K562 (cell line): ENCODE data around the gene MAGIX. TPM values are rescaled to one million over a fixed set of nuclear protein-coding genes. Genes with fewer than 3 reads are reported as not detected.

Experiments
- ATAC-seq: fragments of 200-7000 bp; cut with Tn5 transposase; 3 replicates; pipeline ENCODE4 v1.9.1; 2020; ENCODE audit warnings: moderate library complexity
- BruUV-seq: library from RNA; stranded (reverse); fragments of 400-500 nt; replicated peaks from 2 replicates; lab custom pipeline; 2021; lab: Mats Ljungman, UMichigan
- CTCF ChIA-PET: fragments of 300-600 bp; formaldehyde crosslinking; extraction: SDS; loops from one replicate; lab custom pipeline; 2021; ENCODE audit warnings: low intra/inter-chr PET ratio; lab: Yijun Ruan, JAX
- POLR2A ChIA-PET: fragments of 300-600, 350-650 bp; sonication (Branson Sonifier 250); formaldehyde crosslinking; extraction: SDS; loops from one replicate; lab custom pipeline; 2021; ENCODE audit warnings: antibody characterized with exemption, inconsistent platforms; lab: Yijun Ruan, JAX
- DNase-seq, 4 experiments: peaks; one replicate each; pipeline versions ENCODE4 v3.0.0 to v3.0.0-alpha.2; 2011 to 2018; ENCODE audit warnings: low spot score in 3 of 4, mixed read lengths in 3 of 4; ENCODE audit errors: extremely low read depth in 1 of 4
- FAIRE-seq: peaks from 2 replicates; lab custom pipeline; 2011; peaks lifted over from hg19 to GRCh38; lab: Jason Lieb, UNC
- H2AFZ ChIP-seq: 2 replicates; pipeline ENCODE4 v1.6.0; 2011; ENCODE audit warnings: low read depth, low read length, control low read depth, inconsistent platforms
- H3K27ac ChIP-seq: fragments of 200-600 bp; 3 replicates; pipeline ENCODE4 v1.8.0; 2011; ENCODE audit warnings: low read depth, mild to moderate bottlenecking, control low read depth, inconsistent platforms, low read length, moderate library complexity, mixed read lengths; ENCODE audit errors: extremely low read depth
- H3K27me3 ChIP-seq, 2 experiments: fragments of 300-600 bp in 1 of 2; 2 replicates in 1 of 2; 3 replicates in 1 of 2; pipeline versions ENCODE4 v1.6.0 to v1.8.0; 2011; ENCODE audit warnings: inconsistent platforms in 2 of 2, low read length in 2 of 2, mild to moderate bottlenecking in 1 of 2, mixed read lengths in 1 of 2, moderate library complexity in 1 of 2; ENCODE audit not compliant: control insufficient read depth in 2 of 2, insufficient read depth in 2 of 2
- H3K36me3 ChIP-seq: fragments of 300-600 bp; 3 replicates; pipeline ENCODE4 v1.8.0; 2011; ENCODE audit warnings: mild to moderate bottlenecking, low read length, inconsistent platforms; ENCODE audit not compliant: control insufficient read depth, insufficient read depth
- H3K4me1 ChIP-seq, 2 experiments: fragments of 200-600 bp in 1 of 2; replicated peaks in 1 of 2; 2 replicates in 1 of 2; 3 replicates in 1 of 2; pipeline versions ENCODE4 v1.5.1 to v1.8.0; 2011; ENCODE audit warnings: inconsistent platforms in 2 of 2, low read length in 2 of 2, mild to moderate bottlenecking in 1 of 2, mixed read lengths in 1 of 2, moderate library complexity in 1 of 2; ENCODE audit not compliant: control insufficient read depth in 2 of 2, insufficient read depth in 2 of 2
- H3K4me2 ChIP-seq: 2 replicates; pipeline ENCODE4 v1.6.1; 2011; ENCODE audit warnings: low read length, control low read depth, inconsistent platforms, mixed read lengths; ENCODE audit not compliant: insufficient read depth
- H3K4me3 ChIP-seq: fragments of 200-600 bp; sonication (generic), shearing (Covaris generic); 2 replicates; pipeline ENCODE4 v1.5.1; 2016; ENCODE audit warnings: control low read depth, inconsistent platforms
- H3K79me2 ChIP-seq: fragments of 200-600 bp; 3 replicates; pipeline ENCODE4 v1.8.0; 2011; ENCODE audit warnings: low read length, inconsistent platforms; ENCODE audit not compliant: control insufficient read depth, insufficient read depth
- H3K9ac ChIP-seq, 2 experiments: 2 replicates each; pipeline versions ENCODE4 v1.6.0 to v1.6.1; 2011; ENCODE audit warnings: low read depth in 2 of 2, low read length in 2 of 2, control low read depth in 1 of 2, inconsistent platforms in 1 of 2, mild to moderate bottlenecking in 1 of 2, mixed read lengths in 1 of 2; ENCODE audit not compliant: insufficient read depth in 1 of 2
- H3K9me1 ChIP-seq: one replicate; pipeline ENCODE4 v1.6.0; 2011; ENCODE audit warnings: inconsistent platforms, mild to moderate bottlenecking, low read length, moderate library complexity; ENCODE audit not compliant: control insufficient read depth, insufficient read depth
- H3K9me3 ChIP-seq: replicated peaks from 2 replicates; pipeline ENCODE4 v1.5.1; 2011; ENCODE audit warnings: low read depth, low read length, inconsistent platforms; ENCODE audit not compliant: control insufficient read depth, insufficient read depth
- H4K20me1 ChIP-seq: replicated peaks from 2 replicates; pipeline ENCODE4 v1.6.1; 2011; ENCODE audit warnings: low read length, inconsistent platforms, mixed read lengths; ENCODE audit not compliant: control insufficient read depth, insufficient read depth
- ARHGAP35 ChIP-seq: fragments of 450-650 bp; IDR thresholded peaks from 2 replicates; pipeline ENCODE4 v1.6.1; 2018; ENCODE audit not compliant: partially characterized antibody
- BACH1 ChIP-seq: fragments of 200-800 bp; sonication (Bioruptor generic); IDR thresholded peaks from 2 replicates; pipeline ENCODE4 v1.6.1; 2016; ENCODE audit warnings: missing genetic modification characterization, missing compliant biosample characterization
- CC2D1A ChIP-seq: fragments of 450-650 bp; IDR thresholded peaks from 2 replicates; pipeline ENCODE4 v1.6.1; 2017; ENCODE audit warnings: mild to moderate bottlenecking
- FOXK2 ChIP-seq, 2 experiments: fragments of 450-650 bp; IDR thresholded peaks in 1 of 2; conservative IDR thresholded peaks in 1 of 2; 2 replicates each; pipeline ENCODE4 v1.6.1; 2016; ENCODE audit warnings: low read depth in 2 of 2, mild to moderate bottlenecking in 1 of 2
- GTF2A2 ChIP-seq: IDR thresholded peaks from 2 replicates; pipeline ENCODE4 v1.6.1; 2016; ENCODE audit warnings: mild to moderate bottlenecking, missing genetic modification characterization, missing compliant biosample characterization
- KDM5B ChIP-seq: fragments of 200-600 bp; sonication (generic); IDR thresholded peaks from 2 replicates; pipeline ENCODE4 v1.6.1; 2012; ENCODE audit warnings: low read depth, mild to moderate bottlenecking, moderate library complexity, low read length, control low read depth, inconsistent platforms; ENCODE audit not compliant: insufficient replicate concordance
- KLF10 ChIP-seq: fragments of 250-450 bp; sonication (Bioruptor Pico); IDR thresholded peaks from 2 replicates; pipeline ENCODE4 v1.6.1; 2021; ENCODE audit warnings: matching md5 sums
- MTA3 ChIP-seq: fragments of 450-650 bp; formaldehyde crosslinking; IDR thresholded peaks from 2 replicates; pipeline ENCODE4 v1.6.1; 2017; ENCODE audit warnings: mild to moderate bottlenecking, borderline replicate concordance
- PHB2 ChIP-seq: fragments of 450-650 bp; IDR thresholded peaks from 2 replicates; pipeline ENCODE4 v1.6.1; 2017; ENCODE audit warnings: low read depth
- POLR2A ChIP-seq: fragments of 450-650 bp; conservative IDR thresholded peaks from 2 replicates; pipeline ENCODE4 v1.6.1; 2016
- POU5F1 ChIP-seq: fragments of 150-350 bp; IDR thresholded peaks from 2 replicates; pipeline ENCODE4 v1.6.1; 2014; ENCODE audit warnings: borderline replicate concordance, low read length, low read depth, mild to moderate bottlenecking; ENCODE audit not compliant: partially characterized antibody
- SMARCB1 ChIP-seq: IDR thresholded peaks from 2 replicates; pipeline ENCODE4 v1.6.1; 2011; ENCODE audit warnings: improper control_type of control experiment, low read depth; ENCODE audit not compliant: insufficient read length
- STAT5A ChIP-seq: IDR thresholded peaks from 2 replicates; pipeline ENCODE4 v1.6.1; 2012; ENCODE audit warnings: low read length, inconsistent platforms, borderline replicate concordance
- TEAD2 ChIP-seq: fragments of 450-650 bp; IDR thresholded peaks from 2 replicates; pipeline ENCODE4 v1.6.1; 2016; ENCODE audit warnings: missing genetic modification characterization, control low read depth, missing compliant biosample characterization
- U2AF1 ChIP-seq: fragments of 200-400 bp; formaldehyde crosslinking; optimal IDR thresholded peaks from 2 replicates; pipeline ENCODE3; 2017; ENCODE audit warnings: mild to moderate bottlenecking, low read depth, low read length, moderate library complexity
- ZBTB33 ChIP-seq: sonication (generic); formaldehyde crosslinking; IDR thresholded peaks from 2 replicates; pipeline ENCODE4 v1.8.1; 2023; ENCODE audit warnings: mild to moderate bottlenecking, missing genetic modification reagents
- ZC3H4 ChIP-seq: sonication (generic); formaldehyde crosslinking; IDR thresholded peaks from 2 replicates; pipeline ENCODE4 v1.9.0; 2021; ENCODE audit warnings: missing genetic modification reagents, borderline replicate concordance
- ZNF354B ChIP-seq: fragments of 250-450 bp; sonication (Bioruptor Pico); IDR thresholded peaks from 2 replicates; pipeline ENCODE4 v1.4.0; 2020
- ZNF507 ChIP-seq: conservative IDR thresholded peaks from 2 replicates; pipeline ENCODE4 v1.6.1; 2017; ENCODE audit warnings: missing genetic modification characterization, missing compliant biosample characterization
- ZNF696 ChIP-seq: fragments of 250-450 bp; sonication (Bioruptor Pico); conservative IDR thresholded peaks from 2 replicates; pipeline ENCODE4 v1.4.0; 2020; ENCODE audit warnings: mild to moderate bottlenecking, moderate library complexity
- WGBS: fragments of 100-300 bp; shearing (Covaris generic); methylation state at CpG from one replicate; pipeline ENCODE4 v1.1.6; 2016; ENCODE audit warnings: low coverage, mixed read lengths; ENCODE audit not compliant: insufficient coverage; ENCODE audit errors: missing lambda C conversion rate; 5-methylcytosine and 5-hydroxymethylcytosine counted together
- in situ Hi-C: fragments of 300-500 bp; cut with MboI; formaldehyde crosslinking; loops from 4 replicates; pipeline ENCODE4 v1.15.0; 2018; ENCODE audit warnings: inconsistent platforms, mixed read lengths
- intact Hi-C: fragments of 100-400 bp; cut with micrococcal nuclease; formaldehyde crosslinking; loops from 2 replicates; pipeline ENCODE4 v1.14.2; 2022
- polyA plus RNA-seq, 8 experiments: library from polyadenylated mRNA; depleted of rRNA in 4 of 8; stranded (reverse) in 5 of 8; unstranded in 3 of 8; fragments of >200 nt; fragmentation: Nextera tagmentation in 2 of 8; fragmentation: Illumina TruSeq in 1 of 8; extraction: Ambion mirVana in 2 of 8; extraction: Trizol in 1 of 8; gene quantifications; 2 replicates each; pipeline versions ENCODE4 v1.2.1 to v1.2.3, GENCODE V29; 2011 to 2014; ENCODE audit warnings: inconsistent platforms in 1 of 8, missing spikeins in 1 of 8
- total RNA-seq, 7 experiments: library from RNA; depleted of rRNA in 6 of 7; stranded (reverse); fragments of >200 nt in 6 of 7; fragmentation: Illumina TruSeq in 2 of 7; extraction: Trizol in 2 of 7; gene quantifications; 2 replicates each; pipeline versions ENCODE4 v1.2.1 to v1.2.3, GENCODE V29; 2011 to 2021; ENCODE audit warnings: low replicate concordance in 1 of 7

Gene MAGIX
- total and polyA plus RNA-seq, 9 of the 15 experiments (the other 6 are each of a cell fraction or from before 2014, with no cell fraction given), result 0.08 to 3.5 (median 0.47) TPM

- WGBS, result 34% methylated on average over 6 of the region's 6 CpGs
- H3K9ac ChIP-seq, result no peak overlapping the region
- H2AFZ ChIP-seq, result no peak overlapping the region
- POLR2A ChIA-PET, result no interaction called here
- CTCF ChIA-PET, result no interaction called here
- H3K9me1 ChIP-seq, result no peaks in the 10 kb centered on the region
- intact Hi-C loops, result no loop called here
- FAIRE-seq (no peak), ATAC-seq (no peak)
- H3K4me2 ChIP-seq, result no peak overlapping the region
- H3K4me1 ChIP-seq, result peaks cover 4 to 17% of the 10 kb centered on the region in 2 experiments; a peak in 4 of 5 replicates
- H3K27me3 ChIP-seq, result no peaks in the 10 kb centered on the region
- H3K36me3 ChIP-seq, result no peaks in the 10 kb centered on the region
- H4K20me1 ChIP-seq, result no peaks in the 10 kb centered on the region
- TF ChIP-seq ZNF354B (CRISPR knock-in tag) (no peak), FOXK2 (conservative IDR thresholded peaks at IDR 0.05 in 1 of 2, IDR thresholded peaks at IDR 0.05 in 1 of 2; ENCODE audit: low read depth in 2 of 2) (no peak), ZNF696 (no peak), ARHGAP35 (no peak), PHB2 (no peak), MTA3 (no peak), ZBTB33 (CRISPR knock-in tag) (no peak), ZNF507 (tag) (no peak), KLF10 (CRISPR knock-in tag) (no peak), POU5F1 (no peak), KDM5B (no peak), ZC3H4 (CRISPR knock-in tag) (no peak), U2AF1 (no peak), GTF2A2 (tag) (no peak), BACH1 (tag) (no peak), POLR2A (no peak), CC2D1A (no peak), SMARCB1 (no peak), STAT5A (no peak), TEAD2 (tag) (no peak)
- TF ChIP-seq, all 486 proteins: peak for 0
- H3K79me2 ChIP-seq, result no peaks in the 10 kb centered on the region
- H3K4me3 ChIP-seq, result no peak overlapping the region
- no TSS peak for BruUV-seq
- no peak for DNase-seq
- H3K9me3 ChIP-seq, result no peaks in the 10 kb centered on the region
- no peak overlapping the region for H3K27ac ChIP-seq
- in situ Hi-C loops, result no loop called here
Measured at GRCh38 chrX:49204017-49204416, 41.5 kb downstream of the MAGIX start.
